HepG2 (cell line): ENCODE results near the gene PCYOX1L. TPM values are rescaled to one million over a fixed set of nuclear protein-coding genes. Genes with fewer than 3 reads are reported as not detected.

ENCODE experiments used
- ATRX ChIP-seq: sonication (generic); formaldehyde crosslinking; IDR thresholded peaks from 2 replicates; pipeline ENCODE4 v1.4.0; 2020; ENCODE audit warnings: missing genetic modification reagents, borderline replicate concordance
- BRD4 ChIP-seq: sonication (generic); formaldehyde crosslinking; IDR thresholded peaks from 2 replicates; pipeline ENCODE4 v1.4.0; 2020; ENCODE audit warnings: missing genetic modification reagents
- HNF4A ChIP-seq: sonication (generic); formaldehyde crosslinking; IDR thresholded peaks from 2 replicates; pipeline ENCODE4 v1.4.0; 2020; ENCODE audit warnings: missing genetic modification reagents
- JUND ChIP-seq: sonication (generic); formaldehyde crosslinking; IDR thresholded peaks from 2 replicates; pipeline ENCODE4 v1.8.0; 2022; ENCODE audit warnings: mild to moderate bottlenecking, missing genetic modification reagents
- KLF15 ChIP-seq: sonication (generic); formaldehyde crosslinking; IDR thresholded peaks from 2 replicates; pipeline ENCODE4 v1.8.1; 2023; ENCODE audit warnings: borderline replicate concordance, mild to moderate bottlenecking, inconsistent platforms, missing genetic modification reagents, mixed read lengths
- MAZ ChIP-seq, 2 experiments: sonication (generic) in 1 of 2; formaldehyde crosslinking in 1 of 2; IDR thresholded peaks; 2 replicates each; pipeline versions ENCODE4 v1.5.0 to v1.6.1; 2012 to 2020; ENCODE audit warnings: low read depth in 2 of 2, mild to moderate bottlenecking in 2 of 2, borderline replicate concordance in 1 of 2, improper control_type of control experiment in 1 of 2, low read length in 1 of 2, missing genetic modification reagents in 1 of 2, moderate library complexity in 1 of 2
- NFE2 ChIP-seq: sonication (generic); formaldehyde crosslinking; IDR thresholded peaks from 2 replicates; pipeline ENCODE4 v1.4.0; 2020; ENCODE audit warnings: missing genetic modification reagents
- NR2F1 ChIP-seq, 2 experiments: fragments of 450-650 bp in 1 of 2; formaldehyde crosslinking in 1 of 2; IDR thresholded peaks; 2 replicates each; pipeline versions ENCODE4 v1.5.0 to v1.6.1; 2016 to 2020; ENCODE audit warnings: mild to moderate bottlenecking in 1 of 2, missing compliant biosample characterization in 1 of 2, missing genetic modification reagents in 1 of 2, moderate library complexity in 1 of 2
- NR2F6 ChIP-seq, 2 experiments: IDR thresholded peaks; 2 replicates each; pipeline ENCODE4 v1.6.1; 2016; ENCODE audit warnings: antibody characterized with exemption in 1 of 2, mild to moderate bottlenecking in 1 of 2
- TMF1 ChIP-seq: sonication (generic); formaldehyde crosslinking; IDR thresholded peaks from 2 replicates; pipeline ENCODE4 v1.8.1; 2022; ENCODE audit warnings: low read depth, missing genetic modification reagents
- TRIM24 ChIP-seq: sonication (generic); formaldehyde crosslinking; IDR thresholded peaks from 2 replicates; pipeline ENCODE4 v1.8.0; 2022; ENCODE audit warnings: mild to moderate bottlenecking, missing genetic modification reagents
- ZNF34 ChIP-seq: sonication (generic); formaldehyde crosslinking; IDR thresholded peaks from 2 replicates; pipeline ENCODE4 v1.4.0; 2020; ENCODE audit warnings: mild to moderate bottlenecking, missing genetic modification reagents, borderline replicate concordance
- ZNF552 ChIP-seq: sonication (generic); formaldehyde crosslinking; IDR thresholded peaks from 2 replicates; pipeline ENCODE4 v1.9.0; 2022; ENCODE audit warnings: missing genetic modification reagents, mild to moderate bottlenecking, borderline replicate concordance
- polyA plus RNA-seq, 8 experiments: library from polyadenylated mRNA; depleted of rRNA in 3 of 8; stranded (reverse) in 7 of 8; unstranded in 1 of 8; fragments of >200 nt; fragmentation: Illumina TruSeq in 4 of 8; extraction: Trizol in 4 of 8; gene quantifications; 2 replicates each; pipeline versions ENCODE4 v1.2.1 to v1.2.3, GENCODE V29; 2011 to 2016; ENCODE audit warnings: low read depth in 4 of 8, missing spikeins in 1 of 8, mixed read lengths in 1 of 8; ENCODE audit not compliant: insufficient read depth in 1 of 8
- total RNA-seq, 5 experiments: library from RNA; depleted of rRNA; stranded (reverse); fragments of >200 nt; fragmentation: Illumina TruSeq; extraction: Trizol; gene quantifications; 2 replicates each; pipeline ENCODE4 v1.2.3, GENCODE V29; 2016; ENCODE audit warnings: low read depth in 1 of 5
- TF ChIP-seq, protein P1 (sequence below): sonication (generic); formaldehyde crosslinking; IDR thresholded peaks from 2 replicates; pipeline ENCODE4 v1.4.0; 2020; ENCODE audit warnings: missing genetic modification reagents
- TF ChIP-seq, protein P2 (sequence below): sonication (generic); formaldehyde crosslinking; IDR thresholded peaks from 2 replicates; pipeline ENCODE4 v1.8.0; 2022; ENCODE audit warnings: mild to moderate bottlenecking, missing genetic modification reagents, borderline replicate concordance
- TF ChIP-seq, protein P3 (sequence below): sonication (generic); formaldehyde crosslinking; IDR thresholded peaks from 2 replicates; pipeline ENCODE4 v1.8.0; 2022; ENCODE audit warnings: mild to moderate bottlenecking, missing genetic modification reagents, moderate library complexity

PCYOX1L gene
- total and polyA plus RNA-seq, 2 of the 13 experiments (the other 11 are each of a cell fraction or from before 2014, with no cell fraction given): 1.00 to 3.7 TPM

DNA sequence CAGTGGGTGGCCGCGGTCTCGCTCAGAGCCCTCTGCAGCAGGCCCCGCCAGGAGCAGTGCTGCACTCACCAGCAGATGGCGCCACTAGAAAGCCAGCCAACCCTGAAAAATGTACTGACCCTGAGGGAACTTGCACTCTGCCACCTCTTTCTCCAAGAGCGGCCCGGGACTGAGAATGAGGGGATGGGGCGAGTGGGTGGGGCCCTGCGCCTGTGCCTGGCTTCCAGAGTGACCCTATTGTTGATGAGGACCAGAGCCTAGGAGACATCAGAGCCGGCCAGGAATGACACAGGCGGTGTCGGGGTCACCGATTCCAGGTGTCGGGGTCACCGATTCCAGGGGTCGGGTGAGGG is 24.1 kb downstream of the PCYOX1L start (continued):
- TF ChIP-seq TRIM24 (CRISPR knock-in tag) (no peak), ATRX (CRISPR knock-in tag) (no peak), TMF1 (no peak), ZNF552 (no peak), NR2F6 (IDR thresholded peaks at IDR 0.05) (peak; percentile 35; the same call in 1 of the 2 replicates), NR2F6 (CRISPR knock-in tag; IDR thresholded peaks at IDR 0.05) (peak; percentile 60), MAZ (IDR thresholded peaks at IDR 0.05; ENCODE audit: borderline replicate concordance, low read depth, low read length) (peak; percentile 70; the same call in 1 of the 2 replicates), MAZ (CRISPR knock-in tag; IDR thresholded peaks at IDR 0.05; ENCODE audit: low read depth) (peak; percentile 76; the same call in 1 of the 2 replicates), JUND (no peak), HNF4A (peak; percentile 50; the same call in 1 of the 2 replicates), BRD4 (CRISPR knock-in tag) (no peak), NFE2 (CRISPR knock-in tag) (no peak), ZNF34 (CRISPR knock-in tag) (no peak), KLF15 (CRISPR knock-in tag) (no peak), NR2F1 (CRISPR knock-in tag; IDR thresholded peaks at IDR 0.05) (peak; percentile 19 to 36; a peak in 1 of 4 replicates)
- TF ChIP-seq, protein P1, sequence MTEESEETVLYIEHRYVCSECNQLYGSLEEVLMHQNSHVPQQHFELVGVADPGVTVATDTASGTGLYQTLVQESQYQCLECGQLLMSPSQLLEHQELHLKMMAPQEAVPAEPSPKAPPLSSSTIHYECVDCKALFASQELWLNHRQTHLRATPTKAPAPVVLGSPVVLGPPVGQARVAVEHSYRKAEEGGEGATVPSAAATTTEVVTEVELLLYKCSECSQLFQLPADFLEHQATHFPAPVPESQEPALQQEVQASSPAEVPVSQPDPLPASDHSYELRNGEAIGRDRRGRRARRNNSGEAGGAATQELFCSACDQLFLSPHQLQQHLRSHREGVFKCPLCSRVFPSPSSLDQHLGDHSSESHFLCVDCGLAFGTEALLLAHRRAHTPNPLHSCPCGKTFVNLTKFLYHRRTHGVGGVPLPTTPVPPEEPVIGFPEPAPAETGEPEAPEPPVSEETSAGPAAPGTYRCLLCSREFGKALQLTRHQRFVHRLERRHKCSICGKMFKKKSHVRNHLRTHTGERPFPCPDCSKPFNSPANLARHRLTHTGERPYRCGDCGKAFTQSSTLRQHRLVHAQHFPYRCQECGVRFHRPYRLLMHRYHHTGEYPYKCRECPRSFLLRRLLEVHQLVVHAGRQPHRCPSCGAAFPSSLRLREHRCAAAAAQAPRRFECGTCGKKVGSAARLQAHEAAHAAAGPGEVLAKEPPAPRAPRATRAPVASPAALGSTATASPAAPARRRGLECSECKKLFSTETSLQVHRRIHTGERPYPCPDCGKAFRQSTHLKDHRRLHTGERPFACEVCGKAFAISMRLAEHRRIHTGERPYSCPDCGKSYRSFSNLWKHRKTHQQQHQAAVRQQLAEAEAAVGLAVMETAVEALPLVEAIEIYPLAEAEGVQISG (CRISPR knock-in tag): no peak; the same call in 1 of the 2 replicates
- TF ChIP-seq, protein P2, sequence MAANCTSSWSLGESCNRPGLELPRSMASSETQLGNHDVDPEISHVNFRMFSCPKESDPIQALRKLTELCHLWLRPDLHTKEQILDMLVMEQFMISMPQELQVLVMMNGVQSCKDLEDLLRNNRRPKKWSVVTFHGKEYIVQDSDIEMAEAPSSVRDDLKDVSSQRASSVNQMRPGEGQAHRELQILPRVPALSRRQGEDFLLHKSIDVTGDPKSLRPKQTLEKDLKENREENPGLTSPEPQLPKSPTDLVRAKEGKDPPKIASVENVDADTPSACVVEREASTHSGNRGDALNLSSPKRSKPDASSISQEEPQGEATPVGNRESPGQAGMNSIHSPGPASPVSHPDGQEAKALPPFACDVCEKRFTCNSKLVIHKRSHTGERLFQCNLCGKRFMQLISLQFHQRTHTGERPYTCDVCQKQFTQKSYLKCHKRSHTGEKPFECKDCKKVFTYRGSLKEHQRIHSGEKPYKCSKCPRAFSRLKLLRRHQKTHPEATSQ (CRISPR knock-in tag): no peak
- TF ChIP-seq, protein P3, sequence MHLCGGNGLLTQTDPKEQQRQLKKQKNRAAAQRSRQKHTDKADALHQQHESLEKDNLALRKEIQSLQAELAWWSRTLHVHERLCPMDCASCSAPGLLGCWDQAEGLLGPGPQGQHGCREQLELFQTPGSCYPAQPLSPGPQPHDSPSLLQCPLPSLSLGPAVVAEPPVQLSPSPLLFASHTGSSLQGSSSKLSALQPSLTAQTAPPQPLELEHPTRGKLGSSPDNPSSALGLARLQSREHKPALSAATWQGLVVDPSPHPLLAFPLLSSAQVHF: no peak
